WTC11 (cell line): ENCODE results near the gene SBF2. TPM values are rescaled to one million over a fixed set of nuclear protein-coding genes. Genes with fewer than 3 reads are reported as not detected.
"Not testable (repeated sequence)": the region's sequence is repeated elsewhere in the genome, so short reads cannot be mapped to it uniquely, and the experiment has no call there.

Experiments used
- ATAC-seq: fragments of 200-7000 bp; cut with Tn5 transposase; 2 replicates; pipeline ENCODE4 v1.10.0; 2021; ENCODE audit warnings: mild to moderate bottlenecking, moderate library complexity
- CTCF ChIA-PET: fragments of 300-600 bp; sonication (Branson Sonifier 250); formaldehyde crosslinking; loops from one replicate; lab custom pipeline; 2021; ENCODE audit warnings: antibody characterized with exemption; lab: Charles Lee
- POLR2A ChIA-PET: fragments of 350-600 bp; sonication (Branson Sonifier 250); formaldehyde crosslinking; loops from one replicate; lab custom pipeline; 2021; ENCODE audit warnings: antibody characterized with exemption; lab: Charles Lee
- DNase-seq: peaks from one replicate; pipeline ENCODE4 v3.0.0; 2021; ENCODE audit warnings: low spot score
- H3K27ac Mint-ChIP-seq: 2 replicates; pipeline ENCODE4 v1.8.0; 2021; ENCODE audit warnings: mixed read lengths
- H3K27me3 Mint-ChIP-seq: 2 replicates; pipeline ENCODE4 v1.8.0; 2021; ENCODE audit warnings: low read depth, mild to moderate bottlenecking, moderate library complexity, mixed read lengths
- H3K36me3 Mint-ChIP-seq: 2 replicates; pipeline ENCODE4 v1.8.0; 2021; ENCODE audit warnings: mixed read lengths
- H3K4me1 Mint-ChIP-seq: 2 replicates; pipeline ENCODE4 v1.8.0; 2022; ENCODE audit warnings: mixed read lengths
- H3K4me3 Mint-ChIP-seq: 2 replicates; pipeline ENCODE4 v1.8.0; 2021; ENCODE audit warnings: mild to moderate bottlenecking, moderate library complexity, mixed read lengths
- H3K9me3 Mint-ChIP-seq: 2 replicates; pipeline ENCODE4 v1.8.0; 2021; ENCODE audit warnings: mixed read lengths
- ARID4B ChIP-seq: sonication (generic); formaldehyde crosslinking; IDR thresholded peaks from 2 replicates; pipeline ENCODE4 v1.8.0; 2023; ENCODE audit warnings: missing genetic modification reagents, mild to moderate bottlenecking, borderline replicate concordance
- CBFB ChIP-seq: sonication (generic); formaldehyde crosslinking; IDR thresholded peaks from 2 replicates; pipeline ENCODE4 v1.8.1; 2022; ENCODE audit warnings: mild to moderate bottlenecking, low read depth, missing genetic modification reagents
- CDX4 ChIP-seq: fragments of 250-450 bp; sonication (Bioruptor Pico); IDR thresholded peaks from 2 replicates; pipeline ENCODE4 v1.9.0; 2021; ENCODE audit warnings: moderate library complexity, mild to moderate bottlenecking, inconsistent platforms, borderline replicate concordance
- FOXJ3 ChIP-seq: sonication (generic); formaldehyde crosslinking; IDR thresholded peaks from 2 replicates; pipeline ENCODE4 v1.9.0; 2021; ENCODE audit warnings: missing genetic modification reagents, mild to moderate bottlenecking, borderline replicate concordance
- FOXK1 ChIP-seq: sonication (generic); formaldehyde crosslinking; IDR thresholded peaks from 2 replicates; pipeline ENCODE4 v1.8.0; 2022; ENCODE audit warnings: mild to moderate bottlenecking, moderate library complexity, missing genetic modification reagents
- FOXP4 ChIP-seq: sonication (generic); formaldehyde crosslinking; IDR thresholded peaks from 2 replicates; pipeline ENCODE4 v1.8.0; 2022; ENCODE audit warnings: mild to moderate bottlenecking, missing genetic modification reagents
- IRF1 ChIP-seq: sonication (generic); formaldehyde crosslinking; IDR thresholded peaks from 2 replicates; pipeline ENCODE4 v1.8.0; 2023; ENCODE audit warnings: missing genetic modification reagents
- KAT7 ChIP-seq: sonication (generic); formaldehyde crosslinking; IDR thresholded peaks from 2 replicates; pipeline ENCODE4 v1.8.1; 2023; ENCODE audit warnings: missing genetic modification reagents, mild to moderate bottlenecking, borderline replicate concordance
- MLX ChIP-seq: sonication (generic); formaldehyde crosslinking; IDR thresholded peaks from 2 replicates; pipeline ENCODE4 v1.8.1; 2023; ENCODE audit warnings: mild to moderate bottlenecking, missing genetic modification reagents, moderate library complexity
- STAT6 ChIP-seq: sonication (generic); formaldehyde crosslinking; conservative IDR thresholded peaks from 2 replicates; pipeline ENCODE4 v1.8.1; 2023; ENCODE audit warnings: mild to moderate bottlenecking, low read depth, missing genetic modification reagents, moderate library complexity
- TEAD1 ChIP-seq: sonication (generic); formaldehyde crosslinking; IDR thresholded peaks from 2 replicates; pipeline ENCODE4 v1.8.0; 2022; ENCODE audit warnings: mild to moderate bottlenecking, missing genetic modification reagents
- USF2 ChIP-seq: sonication (generic); formaldehyde crosslinking; IDR thresholded peaks from 2 replicates; pipeline ENCODE4 v1.8.1; 2023; ENCODE audit warnings: mild to moderate bottlenecking, missing genetic modification reagents, moderate library complexity
- ZBTB43 ChIP-seq: sonication (generic); formaldehyde crosslinking; IDR thresholded peaks from 2 replicates; pipeline ENCODE4 v1.8.1; 2023; ENCODE audit warnings: mild to moderate bottlenecking, missing genetic modification reagents
- ZMAT4 ChIP-seq: fragments of 250-450 bp; sonication (Bioruptor Pico); IDR thresholded peaks from 2 replicates; pipeline ENCODE4 v1.9.0; 2021; ENCODE audit warnings: mild to moderate bottlenecking
- ZNF121 ChIP-seq: sonication (generic); formaldehyde crosslinking; IDR thresholded peaks from 2 replicates; pipeline ENCODE4 v1.8.0; 2023; ENCODE audit warnings: missing genetic modification reagents
- ZNF263 ChIP-seq: sonication (generic); formaldehyde crosslinking; IDR thresholded peaks from 2 replicates; pipeline ENCODE4 v1.8.1; 2022; ENCODE audit warnings: low read depth, mild to moderate bottlenecking, moderate library complexity, missing genetic modification reagents
- ZNF317 ChIP-seq: sonication (generic); formaldehyde crosslinking; IDR thresholded peaks from 2 replicates; pipeline ENCODE4 v1.8.1; 2023; ENCODE audit warnings: low read depth, mild to moderate bottlenecking, moderate library complexity, missing genetic modification reagents, borderline replicate concordance
- total RNA-seq: library from RNA; stranded (reverse); gene quantifications from 3 replicates; pipeline ENCODE4 v1.2.3, GENCODE V29; 2021

Gene SBF2
- total RNA-seq, 1 experiment from 2014 or later = 47.6 TPM

- TF ChIP-seq ARID4B (CRISPR knock-in tag) = no peak
- TF ChIP-seq CBFB (CRISPR knock-in tag) = no peak
- TF ChIP-seq ZMAT4 (CRISPR knock-in tag) = no peak
- no peak for TF ChIP-seq FOXJ3 (CRISPR knock-in tag)
Measured at GRCh38 chr11:9745411-9746211, 548.4 kb downstream of the SBF2 start (continued).

- H3K27ac Mint-ChIP-seq, CTCF ChIA-PET, ATAC-seq: not testable (repeated sequence)
Measured at GRCh38 chr11:9743512-9743911, 550.5 kb downstream of the SBF2 start.

GRCh38 chr11:9741260-9741659 is 552.8 kb downstream of the SBF2 start:
- ChIA-PET CTCF (no interaction called here), POLR2A (no interaction called here)
- ATAC-seq = no peak
- Mint-ChIP-seq H3K9me3 (peaks cover 6% of the 10 kb centered on the region; the same call in 1 of the 2 replicates), H3K4me3 (no peak overlapping the region), H3K4me1 (peaks cover 4% of the 10 kb centered on the region), H3K36me3 (peaks cover 55% of the 10 kb centered on the region), H3K27ac (peak overlapping the region; percentile 52; the same call in 1 of the 2 replicates), H3K27me3 (no peaks in the 10 kb centered on the region)
- no peak for DNase-seq
- TF ChIP-seq FOXK1 (CRISPR knock-in tag) (no peak), USF2 (CRISPR knock-in tag) (no peak), ZNF317 (CRISPR knock-in tag) (no peak), ZNF121 (CRISPR knock-in tag) (no peak), IRF1 (CRISPR knock-in tag) (no peak), CDX4 (no peak), ZBTB43 (no peak), TEAD1 (CRISPR knock-in tag) (no peak), KAT7 (no peak), STAT6 (no peak), FOXP4 (CRISPR knock-in tag) (no peak), ZNF263 (CRISPR knock-in tag) (no peak), MLX (CRISPR knock-in tag) (no peak)

More at GRCh38 chr11:9743512-9743911, 550.5 kb downstream of the SBF2 start:
- peaks cover 46% of the 10 kb centered on the region for H3K36me3 Mint-ChIP-seq
- DNase-seq, H3K27me3 Mint-ChIP-seq, H3K9me3 Mint-ChIP-seq, H3K4me3 Mint-ChIP-seq, POLR2A ChIA-PET: not testable (repeated sequence)
- peaks cover 12% of the 10 kb centered on the region for H3K4me1 Mint-ChIP-seq
